Stimulated activated CD4-positive, alpha-beta T cell treated with anti-CD3 and anti-CD28 coated beads, TNF-alpha, amount 100 ng/mL, for 24 hours (primary cell): ENCODE data around the gene TROAP.
"Not testable (repeated sequence)": the region's sequence is repeated elsewhere in the genome, so short reads cannot be mapped to it uniquely, and the experiment has no call there.

Experiments
- DNase-seq, 3 experiments: peaks; one replicate each; pipeline ENCODE4 v3.0.0-alpha.2; 2020; ENCODE audit warnings: low read depth in 3 of 3

TROAP gene

GRCh38 chr12:49328816-49329215 is 5.8 kb downstream of the TROAP start:
- no peak for DNase-seq

- DNase-seq = no peak
Observed at GRCh38 chr12:49330032-49330619, 7.1 kb downstream of the TROAP start.

GRCh38 chr12:49330631-49331379 is 7.8 kb downstream of the TROAP start:
- no peak for DNase-seq

- no peak for DNase-seq
Observed at GRCh38 chr12:49331380-49332222, 8.5 kb downstream of the TROAP start.

GRCh38 chr12:49332441-49332861 is 9.4 kb downstream of the TROAP start:
- DNase-seq = no peak

GRCh38 chr12:49332891-49333371 is 9.9 kb downstream of the TROAP start:
- DNase-seq = no peak

GRCh38 chr12:49333778-49334177 is 10.7 kb downstream of the TROAP start:
- DNase-seq = not testable (repeated sequence)

GRCh38 chr12:49334226-49334625 is 11.2 kb downstream of the TROAP start:
- no peak for DNase-seq

- no peak for DNase-seq
Observed at GRCh38 chr12:49334681-49335080, 11.6 kb downstream of the TROAP start.

- no peak for DNase-seq
Observed at GRCh38 chr12:49335118-49335954, 12.3 kb downstream of the TROAP start.

- DNase-seq = no peak
Observed at GRCh38 chr12:49335955-49336644, 13.0 kb downstream of the TROAP start.

- DNase-seq = peak; percentile 66 to 89 (median 73)
Observed at GRCh38 chr12:49336645-49337584, 13.9 kb downstream of the TROAP start, which contains the start of gene C1QL4. C1QL4 (minus strand) TSS chr12:49337188; CDS start chr12:49336477, 711 bp downstream.

GRCh38 chr12:49338830-49339463 is 15.9 kb downstream of the TROAP start:
- DNase-seq = no peak

- no peak for DNase-seq
Observed at GRCh38 chr12:49339464-49339861, 16.4 kb downstream of the TROAP start.

GRCh38 chr12:49340095-49340870 is 17.2 kb downstream of the TROAP start:
- no peak for DNase-seq

GRCh38 chr12:49340971-49341776 is 18.1 kb downstream of the TROAP start:
- no peak for DNase-seq

GRCh38 chr12:49341777-49342065 is 18.7 kb downstream of the TROAP start:
- DNase-seq = no peak
